GM13977 (cell line): ENCODE data around the gene FAM187B.
"Not testable (repeated sequence)": the region's sequence is repeated elsewhere in the genome, so short reads cannot be mapped to it uniquely, and the experiment has no call there.

ENCODE experiments used
- DNase-seq: peaks from one replicate; pipeline ENCODE4 v3.0.0; 2012; ENCODE audit warnings: low spot score
- CTCF ChIP-seq: IDR thresholded peaks from 2 replicates; pipeline ENCODE4 v1.5.1; 2012; ENCODE audit warnings: mild to moderate bottlenecking, control low read depth; ENCODE audit not compliant: insufficient read depth; ENCODE audit errors: extremely low read depth, missing control alignments
- in situ Hi-C: fragments of 300-500 bp; cut with MboI; formaldehyde crosslinking; loops from one replicate; pipeline ENCODE4 v1.12.0; 2022; ENCODE audit warnings: low sequenced_read_pairs, low pct_unique_long_range_greater_than_20kb, mixed read lengths, inconsistent platforms; ENCODE audit not compliant: unreplicated experiment

Gene FAM187B

GRCh38 chr19:35205733-35206323 lies 22.7 kb downstream of the FAM187B start:
- in situ Hi-C loops: no loop called here
- TF ChIP-seq CTCF: no peak
- no peak for DNase-seq

GRCh38 chr19:35204799-35205732 lies 23.5 kb downstream of the FAM187B start:
- DNase-seq: peak; percentile 63
- in situ Hi-C loops: no loop called here
- TF ChIP-seq CTCF: no peak

GRCh38 chr19:35202722-35203688 lies 25.5 kb downstream of the FAM187B start:
- no peak for DNase-seq
- in situ Hi-C loops: no loop called here
- TF ChIP-seq CTCF: no peak

- DNase-seq: no peak
- in situ Hi-C loops: no loop called here
- TF ChIP-seq CTCF: no peak
Measured at GRCh38 chr19:35199481-35199880, 29.1 kb downstream of the FAM187B start.

GRCh38 chr19:35196861-35197260 lies 31.7 kb downstream of the FAM187B start:
- DNase-seq, in situ Hi-C loops: not testable (repeated sequence)

- in situ Hi-C loops: no loop called here
- no peak for DNase-seq
- TF ChIP-seq CTCF: no peak
Measured at GRCh38 chr19:35195830-35196229, 32.7 kb downstream of the FAM187B start.
